Dendritic cell treated with granulocyte-macrophage colony-stimulating factor and Interleukin-4, amounts not matched to agents 40 ng/mL and 50 ng/mL, for 4 days (primary cell): ENCODE measurements around the gene PROCR.
"Not testable (repeated sequence)": the region's sequence is repeated elsewhere in the genome, so short reads cannot be mapped to it uniquely, and the experiment has no call there.

Source experiments
- H3K27ac Mint-ChIP-seq: one replicate; pipeline ENCODE4 v1.8.0; 2022; ENCODE audit warnings: mild to moderate bottlenecking, mixed read lengths
- H3K27me3 Mint-ChIP-seq: one replicate; pipeline ENCODE4 v1.8.0; 2022; ENCODE audit warnings: mild to moderate bottlenecking, mixed read lengths
- H3K36me3 Mint-ChIP-seq: one replicate; pipeline ENCODE4 v1.8.0; 2022; ENCODE audit warnings: low read depth, mixed read lengths
- H3K4me1 Mint-ChIP-seq: one replicate; pipeline ENCODE4 v1.8.0; 2022; ENCODE audit warnings: low read depth, mixed read lengths
- H3K4me3 Mint-ChIP-seq: one replicate; pipeline ENCODE4 v1.8.0; 2022; ENCODE audit warnings: mild to moderate bottlenecking, moderate library complexity, mixed read lengths
- H3K9me3 Mint-ChIP-seq: one replicate; pipeline ENCODE4 v1.8.0; 2022; ENCODE audit warnings: mixed read lengths
- intact Hi-C: fragments of 100-400 bp; cut with micrococcal nuclease; formaldehyde crosslinking; loops from one replicate; pipeline ENCODE4 v1.15.0; 2022

Gene PROCR

GRCh38 chr20:35193031-35193791 is 21.3 kb downstream of the PROCR start:
- H3K27me3 Mint-ChIP-seq, H3K4me1 Mint-ChIP-seq, H3K27ac Mint-ChIP-seq, intact Hi-C loops, H3K4me3 Mint-ChIP-seq: not testable (repeated sequence)
- Mint-ChIP-seq H3K9me3 (peaks cover 19% of the 10 kb centered on the region), H3K36me3 (peaks cover 14% of the 10 kb centered on the region)

DNA sequence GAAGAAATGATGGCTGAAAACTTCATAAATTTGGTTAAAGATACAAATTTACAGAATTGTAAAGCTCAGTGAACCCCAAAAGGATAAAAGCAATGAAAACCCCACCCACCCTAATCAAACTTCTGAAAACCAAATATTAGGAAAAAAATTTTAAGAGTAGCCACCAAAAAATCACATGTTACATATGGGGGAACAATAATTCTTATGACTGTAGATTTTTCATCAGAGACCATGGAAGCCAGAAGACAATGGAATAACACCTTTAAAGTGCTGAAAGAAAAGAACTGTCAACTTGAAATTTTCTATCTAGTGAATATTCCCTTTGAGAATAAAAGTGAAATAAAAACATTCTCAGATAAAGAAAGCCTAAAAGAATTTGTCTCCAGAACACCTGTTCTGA is 24.4 kb downstream of the PROCR start:
- H3K4me3 Mint-ChIP-seq = no peak overlapping the region
- H3K36me3 Mint-ChIP-seq = peaks cover 17% of the 10 kb centered on the region
- intact Hi-C loops = no loop called here
- H3K4me1 Mint-ChIP-seq = no peaks in the 10 kb centered on the region
- no peak overlapping the region for H3K27ac Mint-ChIP-seq
- no peaks in the 10 kb centered on the region for H3K27me3 Mint-ChIP-seq
- peaks cover 35% of the 10 kb centered on the region for H3K9me3 Mint-ChIP-seq

DNA sequence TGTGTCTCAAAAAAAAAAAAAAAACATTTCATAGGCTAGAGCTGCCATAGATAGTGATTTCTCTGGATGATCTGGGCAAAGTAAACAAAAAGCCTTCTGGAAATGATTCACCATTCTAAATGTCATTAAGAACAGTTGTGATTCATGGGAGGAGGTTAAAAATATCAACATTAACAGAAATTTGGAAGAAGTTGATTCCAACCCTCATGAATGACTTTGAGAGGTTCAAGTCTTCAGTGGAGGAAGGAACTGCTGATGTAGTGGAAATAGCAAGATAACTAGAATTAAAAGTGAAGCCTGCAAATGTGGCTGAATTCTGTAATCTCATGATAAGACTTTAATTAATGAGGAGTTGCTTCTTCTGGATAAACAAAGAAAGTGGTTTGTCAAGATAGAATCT is 27.9 kb downstream of the PROCR start:
- Mint-ChIP-seq H3K27me3 (no peaks in the 10 kb centered on the region), H3K36me3 (peaks cover 17% of the 10 kb centered on the region), H3K27ac (no peak overlapping the region), H3K4me1 (no peaks in the 10 kb centered on the region), H3K9me3 (peaks cover 35% of the 10 kb centered on the region), H3K4me3 (no peak overlapping the region)
- intact Hi-C loops = no loop called here

DNA sequence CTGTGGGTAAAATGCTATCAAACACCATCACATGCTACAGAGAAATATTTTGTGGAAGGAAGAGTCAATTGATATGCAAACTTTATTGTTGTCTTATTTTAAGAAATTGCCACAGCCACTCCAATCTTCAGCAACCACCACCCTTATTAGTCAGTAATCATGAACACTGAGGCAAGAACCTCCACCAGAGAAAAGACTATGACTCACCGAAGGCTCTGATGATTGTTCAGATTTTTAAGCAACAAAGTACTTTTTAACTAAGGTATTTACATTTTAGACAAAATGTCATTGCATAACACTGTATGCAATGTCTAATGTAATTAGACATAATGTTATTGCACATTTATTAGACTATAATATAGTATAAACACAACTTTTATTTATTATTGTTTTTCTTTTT is 28.4 kb downstream of the PROCR start:
- Mint-ChIP-seq H3K27ac (no peak overlapping the region), H3K9me3 (peaks cover 35% of the 10 kb centered on the region), H3K27me3 (no peaks in the 10 kb centered on the region), H3K4me1 (no peaks in the 10 kb centered on the region), H3K36me3 (peaks cover 17% of the 10 kb centered on the region), H3K4me3 (no peak overlapping the region)
- intact Hi-C loops = no loop called here

- H3K4me3 Mint-ChIP-seq, intact Hi-C loops, H3K27ac Mint-ChIP-seq, H3K27me3 Mint-ChIP-seq, H3K4me1 Mint-ChIP-seq: not testable (repeated sequence)
- Mint-ChIP-seq H3K36me3 (peaks cover 17% of the 10 kb centered on the region), H3K9me3 (peaks cover 29% of the 10 kb centered on the region)
Observed at GRCh38 chr20:35201467-35201866, 29.6 kb downstream of the PROCR start.

- no peaks in the 10 kb centered on the region for H3K4me1 Mint-ChIP-seq
- intact Hi-C loops = no loop called here
- H3K27me3 Mint-ChIP-seq = no peaks in the 10 kb centered on the region
- no peak overlapping the region for H3K27ac Mint-ChIP-seq
- peaks cover 7% of the 10 kb centered on the region for H3K36me3 Mint-ChIP-seq
- H3K9me3 Mint-ChIP-seq = no peaks in the 10 kb centered on the region
- H3K4me3 Mint-ChIP-seq = no peak overlapping the region
Observed at GRCh38 chr20:35206802-35207201, 34.9 kb downstream of the PROCR start.

GRCh38 chr20:35207950-35208611 is 36.2 kb downstream of the PROCR start:
- Mint-ChIP-seq H3K9me3 (no peaks in the 10 kb centered on the region), H3K4me1 (no peaks in the 10 kb centered on the region), H3K4me3 (no peak overlapping the region), H3K36me3 (peaks cover 7% of the 10 kb centered on the region), H3K27ac (no peak overlapping the region), H3K27me3 (no peaks in the 10 kb centered on the region)
- intact Hi-C loops = loop anchor here (1.0 kb wide), 2 partner anchors 63 to 112 kb away; no protein-coding TSS in a partner anchor

- peaks cover 2% of the 10 kb centered on the region for H3K27me3 Mint-ChIP-seq
- intact Hi-C loops = no loop called here
- H3K9me3 Mint-ChIP-seq = no peaks in the 10 kb centered on the region
- peaks cover 36% of the 10 kb centered on the region for H3K36me3 Mint-ChIP-seq
- no peak overlapping the region for H3K4me3 Mint-ChIP-seq
- no peak overlapping the region for H3K27ac Mint-ChIP-seq
- no peaks in the 10 kb centered on the region for H3K4me1 Mint-ChIP-seq
Observed at GRCh38 chr20:35215066-35215956, 43.4 kb downstream of the PROCR start.

DNA sequence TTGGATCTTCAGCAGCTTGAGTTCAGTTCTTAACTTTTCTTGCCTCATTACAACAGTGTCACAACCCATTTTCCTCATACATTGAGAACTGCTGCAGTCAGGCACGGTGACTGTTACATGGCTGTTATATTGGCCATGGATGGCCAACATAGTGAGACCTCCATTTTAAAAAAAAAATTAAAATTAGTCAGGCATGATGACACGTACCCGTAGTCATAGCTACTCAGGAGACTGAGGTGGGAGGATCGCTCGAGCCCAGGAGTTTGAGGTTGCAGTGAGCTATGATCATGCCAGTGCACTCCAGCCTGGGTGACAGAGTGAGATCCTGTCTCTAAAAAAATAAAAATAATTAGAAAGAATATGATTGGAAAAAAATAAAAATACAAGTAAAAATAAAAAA is 44.7 kb downstream of the PROCR start:
- Mint-ChIP-seq H3K27me3 (peaks cover 2% of the 10 kb centered on the region), H3K27ac (no peak overlapping the region), H3K9me3 (no peaks in the 10 kb centered on the region), H3K4me1 (no peaks in the 10 kb centered on the region), H3K4me3 (no peak overlapping the region), H3K36me3 (peaks cover 30% of the 10 kb centered on the region)
- intact Hi-C loops = no loop called here

DNA sequence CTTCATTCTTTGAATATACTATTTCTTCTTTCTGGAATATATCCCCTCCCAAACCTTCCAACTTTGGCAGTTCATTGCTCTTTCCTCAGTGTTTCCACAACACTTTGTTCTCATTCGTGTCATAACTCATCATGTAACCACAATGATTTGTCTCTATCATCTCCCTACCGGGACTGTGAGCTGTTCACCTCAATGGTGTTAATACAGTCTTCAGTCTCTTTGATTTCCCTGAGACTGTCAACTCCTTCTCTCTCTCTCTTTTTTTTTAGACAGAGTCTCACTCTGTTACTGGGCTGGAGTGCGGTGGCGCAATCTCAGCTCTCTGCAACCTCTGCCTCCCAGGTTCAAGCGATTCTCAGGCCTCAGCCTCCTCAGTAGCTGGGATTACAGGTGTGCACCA is 52.1 kb downstream of the PROCR start:
- Mint-ChIP-seq H3K27ac (no peak overlapping the region), H3K4me1 (peaks cover 19% of the 10 kb centered on the region), H3K27me3 (peaks cover 45% of the 10 kb centered on the region), H3K4me3 (no peak overlapping the region), H3K9me3 (no peaks in the 10 kb centered on the region), H3K36me3 (peaks cover 8% of the 10 kb centered on the region)
- intact Hi-C loops = no loop called here

- intact Hi-C loops = no loop called here
- Mint-ChIP-seq H3K27me3 (peaks cover 47% of the 10 kb centered on the region), H3K27ac (no peak overlapping the region), H3K4me1 (peaks cover 19% of the 10 kb centered on the region), H3K36me3 (peaks cover 8% of the 10 kb centered on the region), H3K9me3 (no peaks in the 10 kb centered on the region), H3K4me3 (no peak overlapping the region)
Observed at GRCh38 chr20:35224536-35224935, 52.7 kb downstream of the PROCR start.

- H3K27me3 Mint-ChIP-seq = peaks cover 49% of the 10 kb centered on the region
- intact Hi-C loops = no loop called here
- peak overlapping the region; percentile 35 for H3K27ac Mint-ChIP-seq
- peaks cover 9% of the 10 kb centered on the region for H3K36me3 Mint-ChIP-seq
- peak overlapping the region; percentile 44 for H3K4me3 Mint-ChIP-seq
- H3K4me1 Mint-ChIP-seq = peaks cover 19% of the 10 kb centered on the region
- no peaks in the 10 kb centered on the region for H3K9me3 Mint-ChIP-seq
Observed at GRCh38 chr20:35225319-35226125, 53.6 kb downstream of the PROCR start.

DNA sequence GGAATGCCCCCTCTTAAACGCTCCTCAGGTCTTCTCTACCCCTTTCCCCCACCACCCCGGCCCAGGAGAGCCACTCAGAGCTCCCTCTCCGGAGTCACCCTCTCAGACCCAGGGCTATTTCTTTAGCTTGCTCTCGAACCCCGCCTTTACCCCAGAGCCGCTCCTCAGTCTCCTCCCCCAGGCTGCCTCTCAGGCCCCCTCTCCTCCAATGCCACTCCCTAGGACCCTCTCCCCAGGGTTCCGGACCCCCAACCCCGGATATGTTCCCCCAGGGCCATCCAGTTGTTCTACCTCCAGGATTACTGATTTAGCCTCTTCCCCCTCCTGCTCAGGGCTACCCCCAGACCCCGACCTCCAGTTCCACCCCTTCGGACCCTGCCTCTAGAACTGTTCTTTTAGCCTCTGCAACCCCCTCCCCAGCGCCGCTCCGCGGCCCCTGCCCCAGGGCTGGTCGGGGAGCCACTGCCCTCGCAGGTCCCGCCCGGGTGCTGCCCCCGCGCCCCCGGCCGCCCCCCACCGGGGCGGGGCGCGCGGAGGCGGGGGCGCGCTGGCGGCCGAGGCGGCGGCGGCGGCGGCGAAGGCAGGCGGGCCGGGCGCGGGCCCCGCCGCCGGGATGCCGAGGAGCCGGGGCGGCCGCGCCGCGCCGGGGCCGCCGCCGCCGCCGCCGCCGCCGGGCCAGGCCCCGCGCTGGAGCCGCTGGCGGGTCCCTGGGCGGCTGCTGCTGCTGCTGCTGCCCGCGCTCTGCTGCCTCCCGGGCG is 54.4 kb downstream of the PROCR start, which contains the start of gene MMP24:
TSS of gene MMP24 (plus strand) at position 565 of the 758 bp plus-strand sequence. CDS start at position 614, 49 bp downstream.
- intact Hi-C loops = no loop called here
- Mint-ChIP-seq H3K4me3 (peak within 1 kb of the TSS; percentile 61), H3K9me3 (no peaks in the 10 kb centered on the region), H3K27ac (peak within 1 kb of the TSS; percentile 35), H3K4me1 (peaks cover 19% of the 10 kb centered on the region), H3K27me3 (peaks cover 49% of the 10 kb centered on the region), H3K36me3 (peaks cover 17% of the 10 kb centered on the region)
